Hematopoietic multipotent progenitor cell treated with erythropoietin and hydrocortisone succinate and interleukin-3 and kit ligand, for 17 days (in vitro differentiated cells): ENCODE data around the gene SEMA3A.
A peak's percentile ranks its signal among the peaks of the same experiment; 100 is the strongest.

ENCODE experiments used
- DNase-seq: peaks from one replicate; pipeline ENCODE4 v3.0.0-alpha.2; 2015; ENCODE audit warnings: low spot score

The SEMA3A gene

GRCh38 chr7:84009051-84009450 is 185.5 kb downstream of the SEMA3A start:
- no peak for DNase-seq

GRCh38 chr7:84003191-84003590 is 191.4 kb downstream of the SEMA3A start:
- no peak for DNase-seq

- DNase-seq = no peak
Observed at GRCh38 chr7:84002348-84002747, 192.2 kb downstream of the SEMA3A start.

DNA sequence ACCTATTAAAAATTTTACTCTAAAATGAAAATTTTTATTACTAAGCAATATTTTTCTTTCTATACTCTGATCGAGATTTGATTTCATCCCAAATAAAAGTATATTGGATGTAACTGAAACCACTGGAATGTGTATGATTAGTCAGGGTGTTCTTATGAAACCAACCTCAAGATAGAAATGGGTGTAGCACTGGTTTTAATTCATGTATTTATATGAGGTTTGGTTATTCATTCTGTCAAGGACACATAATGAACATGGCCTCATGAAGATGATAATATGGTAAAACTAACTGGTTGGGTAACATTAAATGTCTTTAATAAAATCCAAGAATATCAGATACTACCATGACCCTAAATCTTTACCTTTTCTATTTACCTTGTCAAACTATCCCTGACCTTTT is 197.7 kb downstream of the SEMA3A start:
- DNase-seq = no peak

DNA sequence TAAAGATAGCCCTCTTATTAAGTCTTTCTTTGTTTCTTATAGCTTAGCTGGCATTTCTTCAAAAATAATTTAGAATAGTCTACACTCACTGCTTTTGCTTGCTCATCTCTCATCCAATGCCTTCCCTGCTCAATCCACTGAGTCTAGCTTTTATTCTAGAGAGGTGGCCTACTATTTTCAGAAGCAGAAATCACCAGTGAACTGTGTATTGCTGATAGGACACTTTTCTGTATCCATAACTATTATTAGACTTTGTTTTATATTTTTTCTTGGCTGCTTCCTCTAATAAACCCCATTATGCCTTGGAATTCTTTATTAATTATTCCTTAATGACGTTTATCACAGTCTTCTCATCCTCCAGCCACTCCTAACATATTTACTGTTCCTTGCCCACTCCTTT is 206.8 kb downstream of the SEMA3A start:
- DNase-seq = no peak

- DNase-seq = no peak
Observed at GRCh38 chr7:83985821-83986220, 208.8 kb downstream of the SEMA3A start.

DNA sequence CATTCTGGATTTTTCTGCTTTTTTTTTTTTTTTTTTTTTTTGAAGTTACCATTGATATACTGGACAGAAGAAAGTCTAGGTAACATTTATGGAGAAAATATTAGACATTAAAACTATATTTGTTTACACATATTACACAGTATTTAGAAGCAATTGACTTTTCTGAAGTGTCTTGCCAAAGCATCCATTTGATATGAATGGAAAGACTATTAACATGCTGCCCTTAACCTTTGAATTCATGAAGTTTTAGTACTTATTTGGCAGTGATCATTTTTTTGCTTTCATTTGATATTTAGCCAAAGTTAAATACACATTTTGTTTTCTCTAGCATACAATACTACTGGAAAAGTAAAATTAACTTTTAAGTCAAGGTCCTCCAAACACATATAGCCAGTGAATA is 210.0 kb downstream of the SEMA3A start:
- no peak for DNase-seq

GRCh38 chr7:83984076-83984475 is 210.5 kb downstream of the SEMA3A start:
- no peak for DNase-seq

DNA sequence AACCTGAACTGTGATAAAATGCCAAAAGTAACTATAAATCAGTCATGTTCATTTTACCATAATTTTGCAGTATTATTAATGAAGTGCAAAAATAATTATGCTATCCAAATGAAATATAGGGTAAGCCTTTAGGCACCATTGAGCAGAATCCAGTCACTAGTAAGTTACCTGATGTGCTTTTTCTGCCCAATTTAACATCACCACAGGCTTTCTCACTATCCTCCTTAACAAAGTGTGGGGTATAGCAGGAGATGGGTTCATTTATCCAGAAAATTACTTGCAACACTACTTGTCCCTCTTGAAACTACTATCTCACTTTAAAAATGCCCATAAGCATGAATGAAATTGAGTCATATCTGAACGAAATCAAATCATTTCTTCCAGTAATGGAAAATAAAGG is 211.0 kb downstream of the SEMA3A start:
- DNase-seq = no peak

GRCh38 chr7:83976302-83976701 is 218.3 kb downstream of the SEMA3A start:
- no peak for DNase-seq

- DNase-seq = no peak
Observed at GRCh38 chr7:83970081-83970480, 224.5 kb downstream of the SEMA3A start.

GRCh38 chr7:83964318-83964717 is 230.3 kb downstream of the SEMA3A start:
- no peak for DNase-seq

GRCh38 chr7:83957333-83957732 is 237.3 kb downstream of the SEMA3A start:
- DNase-seq = no peak

DNA sequence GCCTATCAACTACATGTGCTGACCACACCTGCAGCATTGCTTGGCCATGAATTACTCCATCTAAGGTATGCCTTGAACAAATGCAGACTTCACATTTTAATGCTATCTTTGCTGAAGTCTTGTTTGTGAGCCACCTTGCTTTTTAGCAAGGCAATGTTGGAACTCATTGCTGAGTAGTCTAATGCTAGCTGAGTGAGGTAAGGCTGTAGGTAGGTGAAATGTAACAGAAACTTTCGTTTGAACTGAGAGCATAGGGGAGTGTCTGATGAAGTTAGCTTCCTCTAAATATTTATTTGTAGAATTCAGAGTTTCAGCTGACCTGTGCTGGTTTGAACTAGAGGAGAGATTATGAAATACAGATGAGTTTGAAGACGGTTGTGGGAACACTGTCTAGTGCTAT is 238.5 kb downstream of the SEMA3A start:
- no peak for DNase-seq

DNA sequence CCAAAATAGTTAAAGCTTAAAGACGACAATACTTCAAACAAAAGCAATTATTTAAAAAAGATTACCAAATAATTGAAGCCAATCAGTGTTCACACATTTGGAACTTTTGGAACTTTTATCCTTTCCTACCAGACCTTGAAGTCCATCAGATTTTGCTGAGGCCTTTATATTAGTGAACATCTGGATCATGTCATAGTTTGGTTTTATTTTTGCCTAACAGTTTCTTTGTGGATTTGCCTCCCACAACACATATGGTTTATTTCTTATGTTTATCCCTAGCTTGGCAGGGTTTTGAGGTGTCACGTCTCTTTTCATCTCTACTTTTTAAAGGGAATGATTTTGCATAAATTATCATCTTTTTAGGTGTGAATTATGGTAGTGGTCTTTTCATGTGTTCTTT is 242.4 kb downstream of the SEMA3A start:
- DNase-seq = no peak

DNA sequence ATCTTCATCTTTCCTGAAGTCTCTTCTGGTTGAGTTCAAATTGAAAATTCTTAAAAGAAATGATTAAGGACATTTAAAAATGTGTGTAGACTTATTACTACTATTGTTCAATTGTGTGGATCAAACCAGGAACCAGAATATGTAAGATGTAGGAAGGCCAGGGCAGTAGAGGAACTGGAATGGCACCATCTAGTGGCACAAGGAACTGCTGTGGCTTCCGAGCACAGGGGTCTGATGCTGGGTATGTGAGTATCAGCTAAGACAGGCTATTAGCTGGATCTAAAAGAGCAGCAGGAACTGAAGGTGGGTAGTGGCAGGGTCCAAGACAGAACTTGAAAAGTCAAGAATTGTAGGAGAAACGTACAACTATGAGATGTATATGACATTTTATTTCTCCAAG is 247.3 kb downstream of the SEMA3A start:
- DNase-seq = no peak

GRCh38 chr7:83946801-83947200 is 247.8 kb downstream of the SEMA3A start:
- DNase-seq = no peak

DNA sequence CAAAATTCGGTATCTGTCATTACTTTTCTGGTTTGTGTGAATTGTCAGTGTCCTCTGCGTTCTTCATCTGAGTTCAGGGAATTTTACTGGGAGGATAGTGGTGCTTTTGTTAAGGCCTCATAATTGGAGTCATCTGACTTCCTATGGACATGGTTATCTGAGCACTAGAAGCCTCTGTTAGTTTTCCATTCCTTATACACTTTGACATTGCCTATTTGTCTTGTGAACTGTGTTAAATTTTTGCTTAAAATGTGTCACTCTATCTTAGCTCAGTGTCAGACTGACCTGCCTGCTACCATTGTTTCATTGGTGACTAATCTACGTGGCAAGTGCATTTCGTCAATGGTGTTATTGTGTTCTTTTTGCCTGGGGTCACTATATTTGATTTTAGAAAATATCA is 253.3 kb downstream of the SEMA3A start:
- no peak for DNase-seq

DNA sequence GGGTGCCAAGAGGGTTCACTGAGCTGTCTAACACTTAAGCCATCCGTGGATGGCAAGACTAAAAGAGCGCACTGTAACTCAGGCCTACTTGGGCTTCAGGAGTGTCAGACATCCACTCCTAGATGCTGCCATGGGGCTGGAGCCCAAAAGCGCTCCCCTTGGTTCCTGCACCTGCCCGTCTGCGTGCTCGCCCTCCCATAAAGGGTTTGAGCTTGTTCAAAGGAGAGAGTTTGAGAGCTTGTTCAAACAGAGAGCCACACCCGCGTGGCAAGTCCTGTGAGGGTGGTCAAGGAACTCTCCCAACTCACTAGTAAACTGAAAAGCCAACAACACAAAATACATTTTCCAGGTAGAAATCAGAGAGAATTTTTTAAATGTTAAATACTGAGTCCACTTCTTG is 256.7 kb downstream of the SEMA3A start:
- no peak for DNase-seq

DNA sequence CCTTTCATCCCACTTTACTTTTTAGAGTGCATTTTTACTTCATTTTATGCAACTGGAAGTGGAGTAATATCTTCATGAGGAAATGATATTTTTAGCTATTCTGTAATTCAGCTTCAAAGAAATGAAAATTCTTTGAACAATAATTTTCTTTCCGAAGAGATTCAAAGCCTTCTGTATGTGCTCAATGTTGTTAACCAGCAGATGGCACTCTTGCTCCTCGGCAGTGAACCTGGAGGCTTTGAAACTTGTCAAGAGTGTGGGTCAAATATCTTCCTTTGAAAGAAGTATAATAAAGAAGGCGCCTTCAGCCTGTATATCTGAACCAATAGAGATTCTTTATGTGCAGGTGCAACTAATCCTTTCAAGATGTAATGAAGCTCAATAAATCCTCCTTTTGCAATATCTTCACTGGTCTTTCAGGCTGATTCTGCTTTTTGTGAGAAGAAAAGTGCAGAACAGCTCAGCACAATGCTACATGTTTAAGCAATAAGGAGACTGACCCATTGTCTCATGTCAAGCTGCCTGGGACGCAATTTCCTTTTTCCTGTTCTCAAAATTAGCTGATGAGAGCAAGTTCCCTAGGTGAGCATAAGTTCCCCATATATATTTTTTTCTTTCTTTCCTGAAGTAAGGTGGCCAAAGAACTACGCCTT is 258.4 kb downstream of the SEMA3A start:
- peak; percentile 22 for DNase-seq

DNA sequence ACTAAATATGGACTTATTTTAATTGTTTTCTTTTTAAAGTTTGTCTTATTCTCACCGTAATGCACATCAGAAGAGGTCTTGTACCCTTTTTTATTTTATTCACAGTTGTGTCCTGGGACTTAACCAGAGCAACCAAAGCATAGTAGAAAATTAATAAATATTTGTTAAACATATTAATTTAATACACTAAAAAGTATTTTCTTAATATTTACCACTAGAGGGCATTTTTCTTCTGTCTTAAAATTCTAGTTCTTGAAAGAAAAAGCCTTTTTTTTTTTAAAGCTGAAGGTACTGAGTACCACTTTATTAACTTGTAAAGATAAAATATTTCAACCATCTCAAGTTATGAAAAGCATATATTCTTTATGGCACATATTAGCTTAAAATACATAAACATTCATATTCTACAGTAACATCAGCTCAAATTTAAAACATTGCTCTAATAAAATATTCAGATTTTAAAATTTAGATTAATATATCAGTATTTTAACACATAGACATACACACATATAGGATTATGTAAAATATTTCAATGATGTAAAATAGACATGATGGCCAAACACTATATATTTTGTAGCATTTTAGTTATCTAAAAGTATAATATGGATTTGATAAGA is 260.4 kb downstream of the SEMA3A start:
- no peak for DNase-seq

GRCh38 chr7:83931968-83932367 is 262.6 kb downstream of the SEMA3A start:
- no peak for DNase-seq

DNA sequence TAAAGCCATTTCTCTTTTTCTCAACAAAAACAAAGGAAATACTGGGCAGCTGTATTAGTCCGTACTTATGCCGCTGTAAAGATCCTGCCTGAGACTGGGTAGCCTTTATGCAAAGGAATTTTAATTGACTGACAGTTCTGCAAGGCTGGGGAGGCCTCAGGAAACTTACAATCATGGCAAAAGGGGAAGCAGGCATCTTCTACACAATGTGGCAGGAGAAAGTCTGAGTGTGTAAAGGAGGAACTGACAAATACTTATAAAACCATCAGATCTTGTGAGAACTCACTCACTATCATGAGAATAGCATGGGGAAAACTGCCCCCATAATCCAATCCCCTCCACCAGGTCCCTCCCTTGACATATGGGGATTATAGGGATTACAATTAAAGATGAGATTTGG is 264.3 kb downstream of the SEMA3A start:
- no peak for DNase-seq

DNA sequence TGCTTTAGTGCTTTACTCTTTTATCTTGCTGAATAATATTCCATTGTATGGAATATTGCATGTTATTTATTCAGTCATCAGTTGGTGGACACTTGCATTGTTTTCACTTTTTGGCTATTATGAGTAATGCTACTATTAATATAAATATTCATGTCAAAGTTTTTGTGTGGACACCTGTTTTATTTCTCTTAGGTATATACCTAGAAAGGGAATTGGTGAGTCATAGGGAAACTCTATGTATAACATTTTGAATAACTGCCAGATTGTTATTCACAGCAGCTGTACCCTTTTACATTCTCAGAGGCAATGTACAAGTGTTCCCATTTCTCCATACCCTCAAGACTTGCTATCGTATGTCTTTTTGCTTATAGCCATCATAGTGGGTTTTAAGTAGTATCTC is 268.7 kb downstream of the SEMA3A start:
- no peak for DNase-seq
